Measurements from ENCODE around the gene CACNA2D4. TPM values are rescaled to one million over a fixed set of nuclear protein-coding genes. Genes with fewer than 3 reads are reported as not detected.
A peak's percentile ranks its signal among the peaks of the same experiment; 100 is the strongest.

The CACNA2D4 gene
- total RNA-seq, 4 donors from 2014 or later: 1.5 to 2.6 (median 2.0) TPM

- intact Hi-C loops (cut with DNase I): no loop called here
- Histone ChIP-seq H3K4me3 (replicated peaks in 1 of 3) (no peak overlapping the region), H3K4me1 (peaks cover 0 to 6% of the 10 kb centered on the region in 2 donors), H3K27ac (no peak overlapping the region), H3K27me3 (no peaks in the 10 kb centered on the region), H3K9me3 (no peaks in the 10 kb centered on the region), H3K36me3 (no peaks in the 10 kb centered on the region)
- DNase-seq: no peak
- TF ChIP-seq CTCF (IDR thresholded peaks at IDR 0.05): no peak
- TF ChIP-seq POLR2A (IDR thresholded peaks at IDR 0.05): no peak
- WGBS, 2 donors: 77 to 81% methylated on average over 22 of the region's 22 CpGs
These were observed 1.0 kb downstream of the CACNA2D4 start for GRCh38 chr12:1917172-1918070.

- intact Hi-C loops (cut with DNase I): no loop called here
- H3K9me3 ChIP-seq: no peaks in the 10 kb centered on the region
- no peak overlapping the region for H3K27ac ChIP-seq
- TF ChIP-seq POLR2A (IDR thresholded peaks at IDR 0.05) (no peak), CTCF (IDR thresholded peaks at IDR 0.05) (no peak)
- H3K36me3 ChIP-seq: no peaks in the 10 kb centered on the region
- WGBS, 2 donors: 38 to 41% methylated on average over 18 of the region's 18 CpGs
- DNase-seq: peak in 1 of 2 donors; percentile 53
- H3K4me1 ChIP-seq: peaks cover 0 to 6% of the 10 kb centered on the region in 2 donors
- H3K4me3 ChIP-seq (replicated peaks in 1 of 3): no peak overlapping the region
- no peaks in the 10 kb centered on the region for H3K27me3 ChIP-seq
These were observed 1.9 kb downstream of the CACNA2D4 start for GRCh38 chr12:1916371-1917171.

- no peak for DNase-seq
- Histone ChIP-seq H3K9me3 (no peaks in the 10 kb centered on the region), H3K27me3 (no peaks in the 10 kb centered on the region), H3K36me3 (no peaks in the 10 kb centered on the region), H3K27ac (no peak overlapping the region), H3K4me3 (replicated peaks in 1 of 3) (no peak overlapping the region), H3K4me1 (peaks cover 0 to 6% of the 10 kb centered on the region in 2 donors)
- 83 to 91% methylated on average over 12 to 18 of the region's 18 CpGs for WGBS, 2 donors
- intact Hi-C loops (cut with DNase I): no loop called here
- TF ChIP-seq CTCF (IDR thresholded peaks at IDR 0.05): no peak
- no peak for TF ChIP-seq POLR2A (IDR thresholded peaks at IDR 0.05)
These were observed 3.1 kb downstream of the CACNA2D4 start for GRCh38 chr12:1915082-1915968.

GRCh38 chr12:1914114-1914911 is 4.1 kb downstream of the CACNA2D4 start:
- DNase-seq: no peak
- WGBS, 2 donors: 86 to 89% methylated on average over 14 to 17 of the region's 17 CpGs
- intact Hi-C loops (cut with DNase I): no loop called here
- Histone ChIP-seq H3K9me3 (no peaks in the 10 kb centered on the region), H3K36me3 (no peaks in the 10 kb centered on the region), H3K27ac (no peak overlapping the region), H3K27me3 (no peaks in the 10 kb centered on the region), H3K4me3 (replicated peaks in 1 of 3) (no peak overlapping the region), H3K4me1 (peaks cover 0 to 6% of the 10 kb centered on the region in 2 donors)
- TF ChIP-seq CTCF (IDR thresholded peaks at IDR 0.05): no peak
- TF ChIP-seq POLR2A (IDR thresholded peaks at IDR 0.05): no peak

All from thyroid gland (tissue), 4 donors.